Testis (tissue), 2 donors: ENCODE results near the gene CBLB.

Experiments used
- POLR2A ChIP-seq: fragments of 450-650 bp; IDR thresholded peaks from one replicate; pipeline ENCODE4 v1.6.1; 2017; ENCODE audit warnings: antibody characterized with exemption, mild to moderate bottlenecking, moderate library complexity
- TF ChIP-seq, protein P1 (sequence below), 3 experiments: fragments of 450-650 bp in 2 of 3; fragments of 200-600 bp in 1 of 3; sonication (generic) in 1 of 3; IDR thresholded peaks; one replicate each; pipeline ENCODE4 v1.5.1; 2016 to 2019; ENCODE audit warnings: antibody characterized with exemption in 3 of 3, mild to moderate bottlenecking in 2 of 3, moderate library complexity in 1 of 3

DNA sequence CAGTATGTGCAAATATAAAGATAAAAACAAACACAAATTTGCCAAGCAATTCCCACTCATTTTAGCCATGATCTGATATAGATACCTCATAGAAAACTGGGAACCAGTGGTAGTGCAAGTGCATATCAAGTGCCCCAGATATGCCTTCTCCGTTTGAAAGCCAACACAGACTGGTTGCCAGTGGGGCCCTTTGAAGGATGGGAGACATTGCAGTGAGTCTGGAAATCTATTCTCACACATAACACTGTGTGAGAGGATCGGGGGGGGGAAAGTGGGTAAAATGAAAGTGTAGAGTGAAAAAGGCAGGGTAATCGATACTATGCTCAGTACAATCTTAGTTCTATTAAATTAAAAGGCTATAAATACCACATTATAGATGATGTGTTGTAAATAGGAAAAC lies 83.0 kb downstream of the CBLB start:
- TF ChIP-seq, protein P1, sequence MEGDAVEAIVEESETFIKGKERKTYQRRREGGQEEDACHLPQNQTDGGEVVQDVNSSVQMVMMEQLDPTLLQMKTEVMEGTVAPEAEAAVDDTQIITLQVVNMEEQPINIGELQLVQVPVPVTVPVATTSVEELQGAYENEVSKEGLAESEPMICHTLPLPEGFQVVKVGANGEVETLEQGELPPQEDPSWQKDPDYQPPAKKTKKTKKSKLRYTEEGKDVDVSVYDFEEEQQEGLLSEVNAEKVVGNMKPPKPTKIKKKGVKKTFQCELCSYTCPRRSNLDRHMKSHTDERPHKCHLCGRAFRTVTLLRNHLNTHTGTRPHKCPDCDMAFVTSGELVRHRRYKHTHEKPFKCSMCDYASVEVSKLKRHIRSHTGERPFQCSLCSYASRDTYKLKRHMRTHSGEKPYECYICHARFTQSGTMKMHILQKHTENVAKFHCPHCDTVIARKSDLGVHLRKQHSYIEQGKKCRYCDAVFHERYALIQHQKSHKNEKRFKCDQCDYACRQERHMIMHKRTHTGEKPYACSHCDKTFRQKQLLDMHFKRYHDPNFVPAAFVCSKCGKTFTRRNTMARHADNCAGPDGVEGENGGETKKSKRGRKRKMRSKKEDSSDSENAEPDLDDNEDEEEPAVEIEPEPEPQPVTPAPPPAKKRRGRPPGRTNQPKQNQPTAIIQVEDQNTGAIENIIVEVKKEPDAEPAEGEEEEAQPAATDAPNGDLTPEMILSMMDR (IDR thresholded peaks at IDR 0.05), result no peak
- no peak for TF ChIP-seq POLR2A
